PC-9 (cell line): ENCODE results near the gene CCL27. TPM values are rescaled to one million over a fixed set of nuclear protein-coding genes. Genes with fewer than 3 reads are reported as not detected.

Experiments used
- BruUV-seq: library from RNA; stranded (reverse); fragments of 400-500 nt; replicated peaks from 2 replicates; lab custom pipeline; 2021; lab: Mats Ljungman, UMichigan
- CTCF ChIA-PET: fragments of 300-600 bp; sonication (Branson Sonifier 250); formaldehyde crosslinking; loops from one replicate; lab custom pipeline; 2022; ENCODE audit warnings: antibody characterized with exemption; lab: Charles Lee
- POLR2A ChIA-PET: fragments of 300-600 bp; sonication (Branson Sonifier 250); formaldehyde crosslinking; loops from one replicate; lab custom pipeline; 2022; ENCODE audit warnings: antibody characterized with exemption; ENCODE audit not compliant: unreplicated experiment; lab: Charles Lee
- DNase-seq, 2 experiments: peaks; one replicate each; pipeline versions ENCODE4 v3.0.0 to v3.0.0-alpha.2; 2015 to 2022; ENCODE audit warnings: mixed read lengths in 1 of 2
- H2AFZ ChIP-seq: fragments of 200-600 bp; sonication (generic); 2 replicates; pipeline ENCODE4 v1.8.1; 2017; ENCODE audit warnings: antibody characterized with exemption
- H3F3A ChIP-seq: fragments of 200-600 bp; sonication (generic); 2 replicates; pipeline ENCODE4 v1.8.1; 2017; ENCODE audit warnings: antibody characterized with exemption, mild to moderate bottlenecking, low read depth; ENCODE audit not compliant: insufficient read depth
- H3K27ac ChIP-seq: fragments of 200-600 bp; sonication (generic); 2 replicates; pipeline ENCODE4 v1.6.1; 2016; ENCODE audit warnings: mixed run types
- H3K27me3 ChIP-seq: fragments of 200-600 bp; sonication (generic); 2 replicates; pipeline ENCODE4 v1.6.1; 2016; ENCODE audit warnings: low read depth, mixed run types; ENCODE audit not compliant: insufficient read depth
- H3K36me3 ChIP-seq: fragments of 200-600 bp; sonication (generic); 2 replicates; pipeline ENCODE4 v1.6.1; 2016; ENCODE audit warnings: low read depth, mixed run types
- H3K4me1 ChIP-seq: fragments of 200-600 bp; sonication (generic); replicated peaks from 2 replicates; pipeline ENCODE4 v1.6.1; 2016; ENCODE audit warnings: mixed run types; ENCODE audit not compliant: insufficient read depth
- H3K4me2 ChIP-seq: fragments of 200-600 bp; sonication (generic); 2 replicates; pipeline ENCODE4 v1.6.1; 2017; ENCODE audit warnings: mixed run types
- H3K4me3 ChIP-seq: fragments of 200-600 bp; sonication (generic); 2 replicates; pipeline ENCODE4 v1.6.1; 2016; ENCODE audit warnings: mixed run types
- H3K79me2 ChIP-seq: fragments of 200-600 bp; sonication (generic); 2 replicates; pipeline ENCODE4 v1.6.1; 2017; ENCODE audit warnings: low read depth, mixed run types
- H3K9me2 ChIP-seq: fragments of 200-600 bp; sonication (generic); 2 replicates; pipeline ENCODE4 v1.8.1; 2017; ENCODE audit warnings: mild to moderate bottlenecking; ENCODE audit not compliant: insufficient read depth
- H3K9me3 ChIP-seq: fragments of 200-600 bp; sonication (generic); 2 replicates; pipeline ENCODE4 v1.8.1; 2016; ENCODE audit warnings: low read depth; ENCODE audit not compliant: insufficient read depth
- H4K20me1 ChIP-seq: fragments of 200-600 bp; sonication (generic); 2 replicates; pipeline ENCODE4 v1.8.1; 2017; ENCODE audit not compliant: insufficient read depth
- EZH2 ChIP-seq: fragments of 200-600 bp; sonication (generic); IDR thresholded peaks from 2 replicates; pipeline ENCODE4 v1.8.0; 2017; ENCODE audit warnings: antibody characterized with exemption, low read depth
- intact Hi-C: fragments of 100-400 bp; cut with micrococcal nuclease; formaldehyde crosslinking; loops from one replicate; pipeline ENCODE4 v1.10.0; 2022; ENCODE audit not compliant: unreplicated experiment
- total RNA-seq: library from RNA; stranded (reverse); gene quantifications from 2 replicates; pipeline ENCODE4 v1.2.3, GENCODE V29; 2021
- TF ChIP-seq, protein P1 (sequence below): fragments of 200-600 bp; sonication (generic); conservative IDR thresholded peaks from 2 replicates; pipeline ENCODE4 v1.6.1; 2017; ENCODE audit warnings: mixed run types, antibody characterized with exemption, mild to moderate bottlenecking, moderate library complexity

Gene CCL27
- total RNA-seq, 1 experiment from 2014 or later, result 0.44 TPM

DNA sequence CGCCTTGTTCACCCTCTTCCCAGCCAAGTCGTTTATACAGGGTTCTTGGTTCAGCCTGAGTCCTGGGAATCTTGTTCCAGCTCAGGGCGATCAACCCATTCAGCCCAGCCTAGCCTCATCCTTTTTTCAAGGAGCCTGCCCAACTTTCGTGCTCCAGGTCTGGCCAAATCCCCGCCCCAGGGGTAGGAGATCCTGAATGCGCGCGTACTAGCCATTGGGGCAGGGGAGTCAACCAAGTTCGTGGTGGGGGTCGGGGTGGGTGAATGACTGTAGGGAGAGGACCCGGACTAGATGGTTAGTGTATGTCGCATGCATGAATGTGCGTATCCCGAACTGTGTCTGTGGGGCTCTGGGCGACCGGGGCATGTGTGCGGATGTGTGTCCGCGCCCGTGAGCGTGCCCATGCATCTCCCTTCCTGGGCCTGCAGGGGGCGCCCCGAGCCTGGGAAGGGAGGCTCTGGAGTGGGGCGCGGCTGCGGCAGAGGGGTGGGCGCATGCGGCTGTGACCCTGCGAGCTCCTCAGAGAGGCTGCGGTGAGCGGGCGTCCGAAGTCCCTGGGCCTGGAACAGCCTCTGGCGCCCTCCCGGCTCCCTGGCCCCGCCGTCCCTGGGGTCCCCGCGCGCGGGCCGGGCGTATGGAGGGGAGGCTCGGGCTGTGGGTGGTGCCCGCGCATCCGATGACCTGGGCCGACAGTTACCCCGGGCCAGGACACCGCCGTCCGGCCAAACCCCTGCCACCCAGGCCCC, 38.7 kb upstream of the CCL27 start:
- H3K4me1 ChIP-seq, result no peaks in the 10 kb centered on the region
- no peaks in the 10 kb centered on the region for H4K20me1 ChIP-seq
- peak overlapping the region; percentile 84 for H2AFZ ChIP-seq
- H3K4me2 ChIP-seq, result peak overlapping the region; percentile 88
- intact Hi-C loops, result no loop called here
- H3K9me3 ChIP-seq, result no peaks in the 10 kb centered on the region
- no peak for TF ChIP-seq EZH2
- TF ChIP-seq, protein P1, sequence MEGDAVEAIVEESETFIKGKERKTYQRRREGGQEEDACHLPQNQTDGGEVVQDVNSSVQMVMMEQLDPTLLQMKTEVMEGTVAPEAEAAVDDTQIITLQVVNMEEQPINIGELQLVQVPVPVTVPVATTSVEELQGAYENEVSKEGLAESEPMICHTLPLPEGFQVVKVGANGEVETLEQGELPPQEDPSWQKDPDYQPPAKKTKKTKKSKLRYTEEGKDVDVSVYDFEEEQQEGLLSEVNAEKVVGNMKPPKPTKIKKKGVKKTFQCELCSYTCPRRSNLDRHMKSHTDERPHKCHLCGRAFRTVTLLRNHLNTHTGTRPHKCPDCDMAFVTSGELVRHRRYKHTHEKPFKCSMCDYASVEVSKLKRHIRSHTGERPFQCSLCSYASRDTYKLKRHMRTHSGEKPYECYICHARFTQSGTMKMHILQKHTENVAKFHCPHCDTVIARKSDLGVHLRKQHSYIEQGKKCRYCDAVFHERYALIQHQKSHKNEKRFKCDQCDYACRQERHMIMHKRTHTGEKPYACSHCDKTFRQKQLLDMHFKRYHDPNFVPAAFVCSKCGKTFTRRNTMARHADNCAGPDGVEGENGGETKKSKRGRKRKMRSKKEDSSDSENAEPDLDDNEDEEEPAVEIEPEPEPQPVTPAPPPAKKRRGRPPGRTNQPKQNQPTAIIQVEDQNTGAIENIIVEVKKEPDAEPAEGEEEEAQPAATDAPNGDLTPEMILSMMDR, result peak; percentile 77
- H3K27me3 ChIP-seq, result peaks cover 11% of the 10 kb centered on the region
- ChIA-PET POLR2A (no interaction called here), CTCF (no interaction called here)
- BruUV-seq, result no TSS peak
- H3K79me2 ChIP-seq, result no peaks in the 10 kb centered on the region
- H3K27ac ChIP-seq, result no peak overlapping the region
- H3K9me2 ChIP-seq, result no peaks in the 10 kb centered on the region
- peak overlapping the region; percentile 59 for H3K4me3 ChIP-seq
- no peaks in the 10 kb centered on the region for H3F3A ChIP-seq
- peak in 1 of 2 experiments; percentile 50 for DNase-seq
- no peaks in the 10 kb centered on the region for H3K36me3 ChIP-seq

DNA sequence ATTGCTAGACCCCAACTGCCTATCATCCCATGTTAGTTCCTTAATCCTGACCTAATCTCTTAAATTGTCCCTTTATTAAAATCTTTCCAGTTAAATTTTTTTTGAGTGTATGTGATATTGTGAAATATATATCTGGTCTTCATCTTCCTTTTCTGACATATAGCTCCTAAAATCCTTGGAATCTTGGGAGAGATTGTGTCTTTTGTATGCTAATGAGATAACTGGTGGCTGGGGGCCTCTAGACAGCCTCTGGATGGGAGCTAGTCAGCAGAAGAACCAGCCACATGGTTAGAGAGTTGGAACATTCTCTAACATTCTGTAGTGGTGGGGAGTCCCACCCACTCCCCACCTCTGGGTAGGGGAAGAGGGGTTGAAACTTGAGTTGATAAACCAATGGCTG, 32.4 kb upstream of the CCL27 start:
- peaks cover 8% of the 10 kb centered on the region for H3K27me3 ChIP-seq
- no peak overlapping the region for H3K4me3 ChIP-seq
- DNase-seq, result no peak
- no peak for TF ChIP-seq EZH2
- TF ChIP-seq, protein P1, result no peak
- H3K27ac ChIP-seq, result no peak overlapping the region
- H3K9me3 ChIP-seq, result no peaks in the 10 kb centered on the region
- intact Hi-C loops, result no loop called here
- ChIA-PET CTCF (interaction anchor here (0.7 kb wide), 1 partner anchor 58 kb away, joined by 3 read pairs; no protein-coding TSS in a partner anchor), POLR2A (no interaction called here)
- BruUV-seq, result no TSS peak
- no peaks in the 10 kb centered on the region for H3F3A ChIP-seq
- no peaks in the 10 kb centered on the region for H3K79me2 ChIP-seq
- H4K20me1 ChIP-seq, result no peaks in the 10 kb centered on the region
- H3K9me2 ChIP-seq, result no peaks in the 10 kb centered on the region
- no peaks in the 10 kb centered on the region for H3K36me3 ChIP-seq
- H2AFZ ChIP-seq, result no peak overlapping the region
- no peaks in the 10 kb centered on the region for H3K4me1 ChIP-seq
- H3K4me2 ChIP-seq, result no peak overlapping the region

DNA sequence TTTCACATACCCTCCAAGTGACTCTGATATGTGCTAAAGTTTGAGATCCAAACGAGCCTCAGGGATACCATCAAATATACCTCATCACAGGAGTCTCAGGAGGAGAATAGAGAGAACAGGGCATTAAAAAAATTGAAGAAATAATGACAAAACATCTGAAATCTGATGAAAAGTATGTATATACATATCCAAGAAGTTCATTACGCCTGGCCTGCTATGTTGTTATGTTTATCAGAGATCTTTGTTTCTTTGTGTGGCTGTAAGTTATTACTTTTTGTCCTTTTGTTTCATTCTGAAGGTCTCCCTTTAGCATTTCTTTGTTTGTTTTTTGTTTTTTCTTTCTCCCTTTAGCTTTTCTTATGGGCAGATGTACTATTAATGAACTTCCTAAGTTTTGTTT, 31.1 kb upstream of the CCL27 start:
- no peak overlapping the region for H3K4me2 ChIP-seq
- H3K36me3 ChIP-seq, result no peaks in the 10 kb centered on the region
- no peaks in the 10 kb centered on the region for H3K27me3 ChIP-seq
- no TSS peak for BruUV-seq
- H3F3A ChIP-seq, result no peaks in the 10 kb centered on the region
- H2AFZ ChIP-seq, result no peak overlapping the region
- H3K4me3 ChIP-seq, result no peak overlapping the region
- CTCF ChIA-PET, result no interaction called here
- no peak for TF ChIP-seq EZH2
- TF ChIP-seq, protein P1, result no peak
- POLR2A ChIA-PET, result no interaction called here
- intact Hi-C loops, result no loop called here
- no peaks in the 10 kb centered on the region for H3K79me2 ChIP-seq
- no peak overlapping the region for H3K27ac ChIP-seq
- no peak for DNase-seq
- H3K4me1 ChIP-seq, result no peaks in the 10 kb centered on the region
- H3K9me2 ChIP-seq, result no peaks in the 10 kb centered on the region
- no peaks in the 10 kb centered on the region for H4K20me1 ChIP-seq
- H3K9me3 ChIP-seq, result no peaks in the 10 kb centered on the region
